VCaP (cell line): ENCODE data around the gene PITPNC1.

Source experiments
- H3K27ac ChIP-seq: fragments of 450-650 bp; 2 replicates; pipeline ENCODE4 v1.5.1; 2017
- TF ChIP-seq, protein P1 (sequence below): fragments of 450-650 bp; conservative IDR thresholded peaks from 2 replicates; pipeline ENCODE4 v1.5.1; 2017; ENCODE audit warnings: mild to moderate bottlenecking, moderate library complexity

Gene PITPNC1

DNA sequence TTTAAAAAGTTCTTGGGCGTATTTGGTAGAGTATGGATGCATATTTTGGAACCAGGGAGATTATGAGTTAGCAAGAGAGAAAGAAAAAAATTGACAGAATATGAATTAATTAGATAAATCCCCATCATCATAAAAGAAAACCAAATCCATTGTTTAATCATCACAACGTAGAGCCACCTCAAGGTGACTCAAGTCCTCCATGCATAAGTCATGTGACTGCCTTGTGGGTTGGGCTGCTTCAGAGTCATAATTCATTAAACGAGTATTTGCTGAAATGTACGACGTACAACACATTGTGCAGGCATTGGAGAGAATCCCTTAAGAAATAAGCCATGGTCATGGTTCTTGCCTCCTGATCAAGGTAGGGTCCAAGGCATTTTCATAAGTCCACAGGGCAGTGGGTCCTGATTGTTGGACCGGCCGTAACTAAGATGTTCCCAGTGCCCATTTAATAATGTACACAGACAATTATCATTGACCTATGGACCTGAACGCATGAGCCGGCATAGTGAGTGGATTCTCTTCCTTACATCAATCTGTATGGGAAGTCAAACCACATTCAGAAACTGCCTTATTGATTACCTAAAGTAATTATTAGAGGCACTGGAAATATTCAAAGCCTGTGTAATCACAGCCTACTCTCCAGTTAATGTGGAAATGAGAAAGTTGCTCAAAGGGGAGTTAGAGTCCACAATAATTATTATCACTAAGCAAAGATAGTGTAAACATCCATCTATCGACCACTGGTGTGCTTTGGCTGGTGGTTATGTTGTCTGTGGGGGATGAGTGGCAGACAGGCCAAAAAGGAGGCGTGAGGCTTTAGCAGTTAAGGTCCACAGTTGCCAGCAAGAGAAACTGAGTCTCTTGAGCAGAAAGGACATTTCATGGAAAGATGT lies 165.4 kb downstream of the PITPNC1 start:
- no peak overlapping the region for H3K27ac ChIP-seq
- TF ChIP-seq, protein P1, sequence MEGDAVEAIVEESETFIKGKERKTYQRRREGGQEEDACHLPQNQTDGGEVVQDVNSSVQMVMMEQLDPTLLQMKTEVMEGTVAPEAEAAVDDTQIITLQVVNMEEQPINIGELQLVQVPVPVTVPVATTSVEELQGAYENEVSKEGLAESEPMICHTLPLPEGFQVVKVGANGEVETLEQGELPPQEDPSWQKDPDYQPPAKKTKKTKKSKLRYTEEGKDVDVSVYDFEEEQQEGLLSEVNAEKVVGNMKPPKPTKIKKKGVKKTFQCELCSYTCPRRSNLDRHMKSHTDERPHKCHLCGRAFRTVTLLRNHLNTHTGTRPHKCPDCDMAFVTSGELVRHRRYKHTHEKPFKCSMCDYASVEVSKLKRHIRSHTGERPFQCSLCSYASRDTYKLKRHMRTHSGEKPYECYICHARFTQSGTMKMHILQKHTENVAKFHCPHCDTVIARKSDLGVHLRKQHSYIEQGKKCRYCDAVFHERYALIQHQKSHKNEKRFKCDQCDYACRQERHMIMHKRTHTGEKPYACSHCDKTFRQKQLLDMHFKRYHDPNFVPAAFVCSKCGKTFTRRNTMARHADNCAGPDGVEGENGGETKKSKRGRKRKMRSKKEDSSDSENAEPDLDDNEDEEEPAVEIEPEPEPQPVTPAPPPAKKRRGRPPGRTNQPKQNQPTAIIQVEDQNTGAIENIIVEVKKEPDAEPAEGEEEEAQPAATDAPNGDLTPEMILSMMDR = no peak

DNA sequence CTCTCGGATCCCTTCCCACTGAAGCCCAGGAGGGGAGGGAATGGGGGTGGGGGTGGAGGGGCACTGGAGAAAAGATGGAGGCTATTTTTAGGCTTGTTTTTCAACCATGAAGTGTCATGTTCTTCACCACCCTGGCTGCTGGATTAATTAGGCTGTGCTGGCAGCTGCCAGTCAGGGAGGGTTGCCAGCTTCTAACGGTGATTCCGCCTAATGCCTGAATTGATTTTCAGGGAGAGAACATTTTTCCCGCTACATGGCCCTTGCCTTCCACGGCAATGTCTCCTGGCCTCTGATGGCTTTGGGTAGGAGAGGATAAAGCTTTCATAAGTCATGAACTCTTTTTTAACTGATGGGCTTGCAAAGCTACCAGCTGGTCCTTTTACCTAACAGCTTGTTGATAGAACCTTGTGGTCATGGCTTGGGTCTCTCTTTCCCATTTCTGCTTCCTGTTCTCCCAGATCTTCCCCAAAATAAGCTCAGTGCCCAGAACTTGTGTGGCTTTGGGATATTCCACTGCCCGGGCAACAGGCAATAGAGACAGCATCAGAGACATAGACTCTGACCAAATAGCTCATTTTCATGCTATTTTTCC lies 167.4 kb downstream of the PITPNC1 start:
- TF ChIP-seq, protein P1 = no peak
- no peak overlapping the region for H3K27ac ChIP-seq

DNA sequence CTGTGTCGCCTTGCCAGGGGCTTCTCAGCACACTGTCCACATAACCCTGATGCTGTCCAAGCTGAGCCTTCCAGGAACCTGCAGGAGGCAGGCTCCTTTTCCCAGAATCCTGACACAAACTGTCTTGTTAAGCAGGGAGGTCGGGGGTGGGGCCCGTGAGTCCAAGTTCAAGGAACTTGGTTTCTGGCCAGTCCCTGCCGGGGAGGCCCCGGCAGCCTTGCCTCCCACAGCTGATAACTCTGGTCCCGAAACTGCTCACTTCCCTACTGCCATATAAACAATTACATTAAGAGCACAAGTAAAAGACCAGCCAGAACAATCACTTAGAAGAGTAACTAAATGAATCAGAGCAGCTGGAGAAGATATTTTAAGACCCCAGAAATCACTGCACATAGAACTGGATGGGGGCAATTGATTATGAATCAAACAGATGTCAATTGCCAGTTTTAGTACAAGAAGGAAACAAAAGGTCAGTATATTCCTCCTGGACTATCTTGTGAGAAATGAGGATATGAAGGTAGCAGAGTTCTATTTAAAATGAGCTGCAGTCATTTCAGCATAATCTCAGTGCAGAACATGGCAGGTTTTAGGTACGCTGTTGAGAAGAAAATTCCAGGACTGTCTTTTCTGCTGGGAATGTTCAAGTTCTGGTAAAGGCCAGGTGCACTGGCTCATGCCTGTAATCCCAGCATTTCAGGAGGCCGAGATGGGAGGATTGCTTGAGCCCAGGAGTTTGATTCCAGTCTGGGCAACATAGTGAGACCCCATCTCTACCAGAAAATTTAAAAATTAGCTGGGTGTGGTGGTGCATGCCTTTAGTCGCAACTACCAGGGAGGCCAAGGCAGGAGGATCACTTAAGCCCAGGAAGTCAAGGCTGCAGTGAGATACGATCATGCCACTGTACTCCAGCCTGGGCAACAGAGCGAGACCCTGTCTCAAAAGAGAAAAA lies 169.8 kb downstream of the PITPNC1 start:
- TF ChIP-seq, protein P1 = no peak
- no peak overlapping the region for H3K27ac ChIP-seq

DNA sequence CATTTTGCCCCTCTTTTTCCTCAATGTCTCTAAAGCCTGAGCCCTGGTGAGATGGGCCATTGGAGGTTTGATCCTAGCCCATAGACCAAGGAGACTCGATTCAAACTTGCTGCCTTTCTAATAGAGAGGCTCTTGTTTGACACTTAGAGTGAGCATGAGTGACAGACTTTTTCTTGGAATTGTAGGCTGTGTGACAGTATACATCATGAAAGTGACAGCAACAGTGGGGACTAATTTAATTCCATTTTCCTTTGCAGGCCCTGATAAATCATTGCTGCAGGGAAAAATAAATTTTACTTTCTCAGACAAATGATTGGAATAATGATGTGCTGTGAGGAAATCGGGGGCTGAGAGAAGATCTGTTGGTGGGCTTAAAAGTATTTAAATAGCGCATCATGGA lies 171.6 kb downstream of the PITPNC1 start:
- no peak overlapping the region for H3K27ac ChIP-seq
- TF ChIP-seq, protein P1 = no peak

DNA sequence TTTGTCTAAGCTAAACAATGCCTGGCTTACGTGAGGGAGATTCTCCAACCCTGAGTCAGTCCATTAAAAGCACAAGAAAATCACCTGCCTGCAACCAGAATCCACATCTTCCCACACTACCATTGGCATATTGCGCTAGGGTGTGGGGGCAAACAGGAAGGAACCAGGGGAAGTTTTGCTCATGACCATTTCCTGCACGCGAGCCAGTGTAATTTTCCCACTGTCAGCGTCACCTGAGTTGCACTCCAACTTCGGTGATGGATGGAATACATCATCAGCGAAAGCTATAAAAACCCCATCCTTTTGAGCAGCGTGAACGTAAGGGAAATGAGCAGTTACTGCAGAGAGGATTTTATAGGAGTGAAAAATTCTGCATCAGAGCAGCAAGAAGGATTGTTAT lies 172.7 kb downstream of the PITPNC1 start:
- TF ChIP-seq, protein P1 = no peak
- H3K27ac ChIP-seq = no peak overlapping the region

DNA sequence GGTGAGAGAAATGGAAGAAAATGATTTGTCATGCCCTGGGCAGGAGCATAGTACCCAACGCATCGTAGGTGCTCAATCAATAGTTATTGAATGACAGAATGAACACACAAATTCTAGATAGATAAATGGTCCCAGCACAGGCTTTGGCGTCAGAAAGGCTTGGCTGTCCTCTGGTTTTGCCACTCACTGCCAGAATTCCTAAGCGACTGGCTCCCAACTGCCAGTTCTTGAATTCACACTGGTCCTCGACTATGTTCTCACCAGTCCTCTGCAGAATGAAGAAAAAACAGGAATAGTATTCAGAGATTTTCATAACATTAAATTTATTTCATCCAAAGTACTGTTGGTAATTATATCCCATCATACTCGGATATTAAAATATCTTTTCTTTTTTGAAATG lies 177.6 kb downstream of the PITPNC1 start:
- TF ChIP-seq, protein P1 = no peak
- no peak overlapping the region for H3K27ac ChIP-seq

DNA sequence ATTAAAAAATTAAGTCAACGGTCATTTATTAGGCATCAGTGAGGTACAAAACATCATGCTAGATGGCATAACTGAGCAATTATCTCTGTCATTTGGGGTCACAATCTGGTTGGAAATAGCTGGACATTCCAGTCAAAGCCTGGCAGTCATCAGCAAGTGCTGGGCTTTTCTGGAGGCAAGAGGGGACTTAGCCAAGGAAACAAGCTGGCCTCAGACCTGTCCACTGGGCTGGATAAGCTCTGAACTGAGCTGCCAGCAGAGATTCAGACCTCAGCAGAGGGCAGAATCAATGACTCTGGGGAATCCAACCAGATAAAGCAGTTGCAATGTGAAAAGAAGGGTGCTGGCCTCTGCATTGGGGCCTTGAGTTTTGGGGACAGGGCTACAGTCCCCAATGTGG lies 178.8 kb downstream of the PITPNC1 start:
- TF ChIP-seq, protein P1 = no peak
- H3K27ac ChIP-seq = no peak overlapping the region
